Neural cell (in vitro differentiated cells): ENCODE measurements around the gene ARHGEF7.

Experiments used
- CTCF ChIP-seq: fragments of 450-650 bp; IDR thresholded peaks from 2 replicates; pipeline ENCODE4 v1.5.1; 2014; ENCODE audit warnings: antibody characterized with exemption, mild to moderate bottlenecking, moderate library complexity; ENCODE audit not compliant: poor library complexity, severe bottlenecking
- EP300 ChIP-seq: fragments of 450-650 bp; conservative IDR thresholded peaks from 2 replicates; pipeline ENCODE4 v1.6.1; 2014; ENCODE audit warnings: antibody characterized with exemption, mild to moderate bottlenecking, moderate library complexity; ENCODE audit not compliant: poor library complexity, severe bottlenecking
- EZH2 ChIP-seq: fragments of 200-600, 300-800 bp; shearing (Covaris generic), sonication (generic); IDR thresholded peaks from 2 replicates; pipeline ENCODE4 v1.6.1; 2014; ENCODE audit warnings: antibody characterized with exemption, low read length, borderline replicate concordance, mild to moderate bottlenecking; ENCODE audit not compliant: insufficient read depth, poor library complexity, severe bottlenecking
- POLR2AphosphoS5 ChIP-seq: IDR thresholded peaks from 2 replicates; pipeline ENCODE4 v1.6.1; 2012
- RAD21 ChIP-seq: fragments of 450-650 bp; conservative IDR thresholded peaks from 2 replicates; pipeline ENCODE4 v1.6.1; 2014; ENCODE audit warnings: antibody characterized with exemption, mild to moderate bottlenecking, moderate library complexity

GRCh38 chr13:111343186-111343805, 228.2 kb downstream of the ARHGEF7 start:
- TF ChIP-seq EP300, result no peak
- TF ChIP-seq CTCF, result no peak
- no peak for TF ChIP-seq POLR2AphosphoS5
- no peak for TF ChIP-seq EZH2
- TF ChIP-seq RAD21, result no peak
